Liver (tissue), 3 donors: Measurements from ENCODE around the gene VOPP1.

Experiments
- CTCF ChIP-seq: fragments of 150-350 bp; IDR thresholded peaks from 2 replicates; pipeline ENCODE4 v1.5.1; 2017; ENCODE audit warnings: improper control_type of control experiment, low read depth, low read length; ENCODE audit not compliant: missing input control
- EGR1 ChIP-seq, 2 donors: IDR thresholded peaks; 2 replicates each; pipeline ENCODE4 v1.6.1; 2016 to 2018; ENCODE audit warnings: antibody characterized with exemption in 2 of 2, low read depth in 2 of 2
- FOXA1 ChIP-seq: IDR thresholded peaks from 2 replicates; pipeline ENCODE4 v1.6.1; 2016; ENCODE audit warnings: antibody characterized with exemption
- GABPA ChIP-seq, 2 donors: IDR thresholded peaks in 1 of 2; conservative IDR thresholded peaks in 1 of 2; 2 replicates each; pipeline ENCODE4 v1.6.1; 2016; ENCODE audit warnings: antibody characterized with exemption in 2 of 2, mild to moderate bottlenecking in 1 of 2, moderate library complexity in 1 of 2
- MAX ChIP-seq: IDR thresholded peaks from 2 replicates; pipeline ENCODE4 v1.6.1; 2016; ENCODE audit warnings: antibody characterized with exemption
- RAD21 ChIP-seq, 2 donors: IDR thresholded peaks; 2 replicates each; pipeline ENCODE4 v1.6.1; 2016; ENCODE audit warnings: antibody characterized with exemption in 2 of 2, mild to moderate bottlenecking in 2 of 2
- REST ChIP-seq: IDR thresholded peaks from 2 replicates; pipeline ENCODE4 v1.6.1; 2016; ENCODE audit warnings: antibody characterized with exemption, mild to moderate bottlenecking
- SP1 ChIP-seq: IDR thresholded peaks from 2 replicates; pipeline ENCODE4 v1.6.1; 2018; ENCODE audit warnings: antibody characterized with exemption, mild to moderate bottlenecking
- TAF1 ChIP-seq: conservative IDR thresholded peaks from 2 replicates; pipeline ENCODE4 v1.6.1; 2016; ENCODE audit warnings: antibody characterized with exemption, mild to moderate bottlenecking
- ZBTB33 ChIP-seq: IDR thresholded peaks from 2 replicates; pipeline ENCODE4 v1.6.1; 2016; ENCODE audit warnings: antibody characterized with exemption
- donor health status: healthy.
- donor health status: healthy.

- TF ChIP-seq CTCF, result peak; percentile 1
- no peak for TF ChIP-seq RAD21 (IDR thresholded peaks at IDR 0.05)
- no peak for TF ChIP-seq MAX
- TF ChIP-seq SP1, result no peak
- no peak for TF ChIP-seq TAF1
- TF ChIP-seq REST, result no peak
- TF ChIP-seq FOXA1, result no peak
- TF ChIP-seq GABPA (IDR thresholded peaks at IDR 0.05 in 1 of 2, conservative IDR thresholded peaks at IDR 0.05 in 1 of 2), result no peak
- TF ChIP-seq ZBTB33, result no peak
- TF ChIP-seq EGR1 (IDR thresholded peaks at IDR 0.05; ENCODE audit: low read depth in 2 of 2), result peak; percentile 65 to 67
Measured at GRCh38 chr7:55571511-55572377, 558 bp downstream of the VOPP1 start.
